OCI-LY7 (cell line): ENCODE measurements around the gene AVL9.
"Not testable (repeated sequence)": the region's sequence is repeated elsewhere in the genome, so short reads cannot be mapped to it uniquely, and the experiment has no call there.

Experiments used
- EZH2phosphoT487 ChIP-seq: fragments of 200-600 bp; sonication (generic); IDR thresholded peaks from 2 replicates; pipeline ENCODE4 v1.6.1; 2018; ENCODE audit warnings: low read depth, borderline replicate concordance, mild to moderate bottlenecking, mixed run types, antibody characterized with exemption, low read length, moderate library complexity, mixed read lengths
- TF ChIP-seq, protein P1 (sequence below): fragments of 200-600 bp; sonication (generic); conservative IDR thresholded peaks from 2 replicates; pipeline ENCODE4 v1.5.1; 2014; ENCODE audit warnings: mild to moderate bottlenecking, antibody characterized with exemption, low read length, moderate library complexity, mixed read lengths

GRCh38 chr7:32631590-32632497, 136.6 kb downstream of the AVL9 start:
- TF ChIP-seq, protein P1, sequence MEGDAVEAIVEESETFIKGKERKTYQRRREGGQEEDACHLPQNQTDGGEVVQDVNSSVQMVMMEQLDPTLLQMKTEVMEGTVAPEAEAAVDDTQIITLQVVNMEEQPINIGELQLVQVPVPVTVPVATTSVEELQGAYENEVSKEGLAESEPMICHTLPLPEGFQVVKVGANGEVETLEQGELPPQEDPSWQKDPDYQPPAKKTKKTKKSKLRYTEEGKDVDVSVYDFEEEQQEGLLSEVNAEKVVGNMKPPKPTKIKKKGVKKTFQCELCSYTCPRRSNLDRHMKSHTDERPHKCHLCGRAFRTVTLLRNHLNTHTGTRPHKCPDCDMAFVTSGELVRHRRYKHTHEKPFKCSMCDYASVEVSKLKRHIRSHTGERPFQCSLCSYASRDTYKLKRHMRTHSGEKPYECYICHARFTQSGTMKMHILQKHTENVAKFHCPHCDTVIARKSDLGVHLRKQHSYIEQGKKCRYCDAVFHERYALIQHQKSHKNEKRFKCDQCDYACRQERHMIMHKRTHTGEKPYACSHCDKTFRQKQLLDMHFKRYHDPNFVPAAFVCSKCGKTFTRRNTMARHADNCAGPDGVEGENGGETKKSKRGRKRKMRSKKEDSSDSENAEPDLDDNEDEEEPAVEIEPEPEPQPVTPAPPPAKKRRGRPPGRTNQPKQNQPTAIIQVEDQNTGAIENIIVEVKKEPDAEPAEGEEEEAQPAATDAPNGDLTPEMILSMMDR = not testable (repeated sequence)
- not testable (repeated sequence) for TF ChIP-seq EZH2phosphoT487
